Measurements from ENCODE around the gene AKAP12.
A peak's percentile ranks its signal among the peaks of the same experiment; 100 is the strongest.
"Not testable (repeated sequence)": the region's sequence is repeated elsewhere in the genome, so short reads cannot be mapped to it uniquely, and the experiment has no call there.

The AKAP12 gene

GRCh38 chr6:151317103-151317994 is 77.6 kb downstream of the AKAP12 start:
- DNase-seq = no peak

GRCh38 chr6:151317995-151318365 is 78.2 kb downstream of the AKAP12 start:
- no peak for DNase-seq

- DNase-seq = no peak
These were observed 80.4 kb downstream of the AKAP12 start for GRCh38 chr6:151320140-151320539.

- DNase-seq = no peak
These were observed 81.7 kb downstream of the AKAP12 start for GRCh38 chr6:151321438-151321837.

GRCh38 chr6:151322570-151322969 is 82.8 kb downstream of the AKAP12 start:
- DNase-seq = no peak

- peak; percentile 56 to 79 for DNase-seq
These were observed 84.2 kb downstream of the AKAP12 start for GRCh38 chr6:151323791-151324487.

- DNase-seq = no peak
These were observed 84.7 kb downstream of the AKAP12 start for GRCh38 chr6:151324488-151324825.

- peak; percentile 39 to 54 for DNase-seq
These were observed 85.6 kb downstream of the AKAP12 start for GRCh38 chr6:151325075-151326050.

GRCh38 chr6:151326116-151326825 is 86.5 kb downstream of the AKAP12 start:
- no peak for DNase-seq

- DNase-seq = no peak
These were observed 87.3 kb downstream of the AKAP12 start for GRCh38 chr6:151327101-151327500.

- DNase-seq = no peak
These were observed 90.4 kb downstream of the AKAP12 start for GRCh38 chr6:151330130-151330696.

- no peak for DNase-seq
These were observed 96.2 kb downstream of the AKAP12 start for GRCh38 chr6:151335930-151336329.

GRCh38 chr6:151338651-151339200 is 99.0 kb downstream of the AKAP12 start:
- DNase-seq = no peak

GRCh38 chr6:151339369-151339768 is 99.6 kb downstream of the AKAP12 start:
- DNase-seq = peak in 1 of 2 experiments; percentile 5

- no peak for DNase-seq
These were observed 100.6 kb downstream of the AKAP12 start for GRCh38 chr6:151340219-151340978.

GRCh38 chr6:151341476-151342195 is 101.9 kb downstream of the AKAP12 start:
- DNase-seq = no peak

GRCh38 chr6:151342750-151343149 is 103.0 kb downstream of the AKAP12 start:
- not testable (repeated sequence) for DNase-seq

- no peak for DNase-seq
These were observed 110.0 kb downstream of the AKAP12 start for GRCh38 chr6:151349651-151350270.

GRCh38 chr6:151350442-151351145 is 110.8 kb downstream of the AKAP12 start:
- DNase-seq = no peak

Measured in NCI-H2081 (cell line).